GM21390 (cell line): ENCODE results near the gene TBC1D13.
"Not testable (repeated sequence)": the region's sequence is repeated elsewhere in the genome, so short reads cannot be mapped to it uniquely, and the experiment has no call there.

Experiments used
- ATAC-seq: cut with Tn5 transposase; IDR thresholded peaks from one replicate; pipeline ENCODE4 v1.9.1; 2021; ENCODE audit not compliant: unreplicated experiment

Gene TBC1D13

DNA sequence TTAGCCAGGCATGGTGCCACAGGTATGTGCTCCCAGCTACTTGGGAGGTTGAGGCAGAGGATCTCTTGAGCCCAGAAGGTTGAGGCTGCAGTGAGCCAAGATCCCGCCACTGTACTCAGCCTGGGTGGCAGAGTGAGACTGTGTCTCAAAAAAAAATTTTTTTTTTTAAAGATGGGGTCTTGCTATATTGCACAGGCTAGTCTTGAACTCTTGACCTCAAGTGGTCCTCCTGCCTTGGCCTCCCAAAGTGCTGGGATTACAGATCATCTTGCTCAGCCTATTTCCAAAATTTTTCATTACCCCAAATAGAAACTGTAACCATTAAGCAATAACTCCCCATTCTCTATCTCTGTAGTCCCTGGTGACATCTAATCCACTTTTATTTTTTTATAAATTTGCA lies 4.4 kb upstream of the TBC1D13 start:
- no peak for ATAC-seq

DNA sequence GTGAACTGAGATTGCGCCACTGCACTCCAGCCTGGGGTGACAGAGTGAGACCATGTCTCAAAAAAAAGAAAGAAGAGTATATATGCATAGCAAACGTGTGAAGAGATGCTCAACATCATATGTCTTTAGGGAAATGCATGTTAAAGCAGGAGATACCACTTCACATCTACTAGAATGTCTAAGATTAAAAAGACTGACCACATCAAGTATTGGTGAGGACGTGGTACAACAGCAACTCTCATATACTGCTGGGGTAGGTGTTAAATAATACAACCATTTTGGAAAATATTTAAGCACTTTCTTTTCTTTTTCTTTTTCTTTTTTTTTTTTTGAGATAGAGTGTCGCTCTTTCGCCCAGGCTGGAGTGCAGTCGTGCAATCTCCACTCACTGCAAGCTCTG lies 1.6 kb upstream of the TBC1D13 start:
- no peak for ATAC-seq

DNA sequence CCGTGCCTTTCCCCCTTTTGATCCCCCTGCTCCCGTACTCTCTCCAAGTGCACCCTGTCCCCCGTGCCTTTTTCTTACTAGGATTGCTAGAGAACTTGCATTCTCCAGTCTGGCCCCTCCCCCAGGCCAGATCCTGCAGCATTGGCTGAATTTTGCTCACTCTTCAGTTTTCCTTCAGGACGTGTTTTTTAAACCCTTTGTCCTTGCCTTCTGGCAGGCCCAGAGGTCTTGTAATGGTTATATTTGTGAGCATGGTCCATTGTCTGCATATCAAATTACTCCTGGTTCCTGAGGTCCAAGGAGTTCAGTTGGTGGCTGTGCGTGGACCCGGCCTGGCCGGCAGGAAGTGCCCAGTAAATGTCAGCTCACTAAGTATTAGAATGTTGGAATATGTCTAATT lies 606 bp downstream of the TBC1D13 start:
- ATAC-seq: no peak

DNA sequence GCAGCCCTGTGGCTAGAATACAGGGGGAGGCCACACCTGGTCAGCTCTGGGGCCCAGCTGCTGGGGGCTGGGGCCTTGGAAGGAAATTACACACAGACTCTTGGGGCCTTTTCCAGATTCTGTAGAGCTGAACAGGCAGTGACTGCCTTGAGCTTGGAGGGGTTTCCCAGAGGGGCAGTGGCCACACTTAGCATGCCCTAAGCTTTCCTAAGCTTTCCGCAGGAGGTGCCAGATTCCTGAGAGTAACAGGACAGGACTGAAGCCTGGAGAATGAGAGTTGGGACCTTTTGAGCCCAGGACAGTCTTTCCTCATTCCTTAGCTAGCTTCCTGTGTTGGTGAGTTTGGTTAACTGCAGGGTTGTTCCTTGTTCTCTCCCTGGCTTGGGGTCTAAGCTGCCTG lies 1.4 kb downstream of the TBC1D13 start:
- no peak for ATAC-seq

DNA sequence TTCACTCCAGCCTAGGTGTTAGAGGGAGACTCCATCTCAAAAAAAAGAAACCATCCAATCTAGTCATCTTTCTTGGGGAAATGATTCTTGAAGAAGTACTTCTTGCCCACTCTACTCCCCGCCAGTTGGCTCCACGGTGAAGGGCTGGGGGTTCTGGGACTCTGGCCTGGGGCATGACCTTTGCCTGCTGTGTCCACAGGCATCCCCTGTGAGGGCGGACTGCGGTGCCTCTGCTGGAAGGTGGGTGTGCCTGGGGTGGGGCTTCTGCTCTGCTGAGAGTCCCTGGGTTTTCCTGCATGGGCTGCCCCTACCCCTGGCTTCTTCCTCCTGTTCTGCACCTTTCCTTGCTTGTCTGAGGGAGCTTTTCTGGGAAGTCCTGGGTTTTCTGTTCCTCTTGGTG lies 3.5 kb downstream of the TBC1D13 start:
- ATAC-seq: no peak

DNA sequence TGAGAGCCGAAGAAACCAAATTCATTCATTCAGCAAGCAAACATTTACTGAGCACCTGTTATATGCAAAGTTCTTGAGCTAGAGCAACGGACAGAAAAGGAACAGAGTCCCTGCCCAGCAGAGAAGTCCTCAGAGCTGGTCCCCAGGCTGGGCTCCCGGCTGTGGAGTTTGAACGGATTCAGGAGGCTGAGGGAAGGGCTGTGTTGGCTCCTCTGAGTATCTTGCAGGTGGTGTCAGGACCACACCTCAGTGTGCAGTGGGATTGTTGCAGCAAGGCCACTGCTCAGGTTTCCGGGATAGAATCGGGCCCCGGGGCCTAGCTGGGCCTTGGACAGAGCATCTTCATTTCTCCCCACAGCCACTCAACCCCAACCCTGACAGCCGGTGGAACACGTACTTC lies 5.1 kb downstream of the TBC1D13 start:
- ATAC-seq: no peak

DNA sequence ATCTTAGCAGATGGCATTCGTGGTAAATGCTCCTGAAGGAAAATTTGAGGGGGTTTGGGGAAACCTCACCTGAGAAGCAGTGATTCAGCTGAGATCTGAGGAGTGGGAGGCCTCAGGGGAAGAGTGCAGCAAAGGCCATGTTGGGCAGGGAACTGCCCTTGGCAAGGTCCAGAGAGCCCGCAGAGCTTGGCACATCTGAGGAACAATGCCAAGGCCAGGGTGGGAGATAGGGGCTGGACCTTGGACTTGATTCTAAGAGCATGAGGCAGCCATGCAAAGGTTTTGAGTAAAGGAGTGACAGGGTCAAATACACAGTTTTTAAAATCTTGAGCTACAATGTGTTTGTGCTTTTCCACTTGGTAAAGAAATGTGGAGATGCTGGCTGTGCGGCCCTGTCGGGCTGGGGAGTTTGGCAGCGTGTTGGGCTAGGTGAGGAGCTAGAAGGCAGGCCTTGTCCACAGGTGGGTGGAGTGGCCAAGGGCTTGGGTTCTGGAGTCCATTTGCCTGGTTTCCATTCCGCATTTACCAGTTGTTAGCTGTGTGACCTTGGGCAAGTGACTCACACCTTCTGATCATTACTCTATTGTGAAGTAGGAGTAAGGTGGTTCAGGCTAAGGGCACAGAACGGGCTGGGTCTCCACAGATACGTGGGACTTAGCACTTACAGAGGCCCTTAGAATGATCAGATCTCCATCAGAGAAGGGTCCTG lies 6.1 kb downstream of the TBC1D13 start:
- no peak for ATAC-seq

DNA sequence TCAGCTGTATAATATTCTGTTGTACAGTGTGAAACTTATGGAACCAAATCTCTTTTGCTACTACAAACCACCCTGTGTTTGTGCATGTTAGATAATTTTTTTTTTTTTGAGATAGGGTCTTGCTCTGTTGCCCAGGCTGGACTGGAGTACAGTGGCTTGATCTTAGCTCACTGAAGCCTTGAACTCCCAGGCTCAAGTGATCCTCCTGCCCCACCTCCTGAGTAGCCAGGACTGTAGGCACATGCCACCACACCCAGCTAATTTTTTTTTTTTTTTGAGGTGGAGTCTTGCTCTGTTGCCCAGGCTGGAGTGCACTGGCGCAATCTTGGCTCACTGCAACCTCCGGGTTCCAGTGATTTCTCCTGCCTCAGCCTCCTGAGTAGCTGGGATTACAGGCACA lies 7.9 kb downstream of the TBC1D13 start:
- not testable (repeated sequence) for ATAC-seq

DNA sequence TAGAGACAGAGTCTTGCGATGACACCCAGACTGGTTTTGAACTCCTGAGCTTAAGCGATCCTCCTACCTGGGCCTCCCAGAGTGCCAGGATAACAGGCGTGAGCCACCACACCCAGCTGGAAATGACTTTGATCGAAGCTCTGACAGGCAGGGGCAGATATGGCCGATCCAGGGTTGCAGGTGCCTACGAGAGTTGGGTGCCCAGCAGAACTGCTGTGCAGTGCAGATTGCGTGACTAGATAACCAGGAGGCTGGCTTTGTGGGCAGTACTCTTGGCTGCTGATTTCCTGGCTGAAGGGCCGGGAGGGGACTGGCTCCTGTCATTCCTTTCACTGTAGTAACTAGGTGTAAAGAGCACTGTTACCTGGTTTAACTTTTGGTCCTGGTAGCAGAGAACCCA lies 11.8 kb downstream of the TBC1D13 start:
- no peak for ATAC-seq

DNA sequence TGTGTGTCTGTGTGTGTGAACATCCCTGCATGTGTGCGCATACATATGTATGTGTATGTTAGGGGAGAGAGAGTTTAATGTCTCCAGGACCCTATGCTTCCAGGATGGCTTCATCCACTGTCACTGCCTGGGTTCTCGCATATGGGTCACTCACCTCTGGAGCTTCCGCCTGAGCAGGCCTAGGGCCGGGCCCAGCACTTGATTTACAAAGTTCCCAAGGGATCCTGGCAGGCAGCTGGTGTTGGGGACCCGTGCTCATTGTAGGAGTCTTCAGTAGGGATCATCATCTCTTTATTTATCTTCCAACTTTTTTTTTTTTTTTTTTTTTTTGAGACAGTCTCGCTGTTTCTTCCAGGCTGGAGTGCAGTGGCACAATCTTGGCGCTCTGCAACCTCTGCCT lies 13.0 kb downstream of the TBC1D13 start:
- ATAC-seq: no peak

DNA sequence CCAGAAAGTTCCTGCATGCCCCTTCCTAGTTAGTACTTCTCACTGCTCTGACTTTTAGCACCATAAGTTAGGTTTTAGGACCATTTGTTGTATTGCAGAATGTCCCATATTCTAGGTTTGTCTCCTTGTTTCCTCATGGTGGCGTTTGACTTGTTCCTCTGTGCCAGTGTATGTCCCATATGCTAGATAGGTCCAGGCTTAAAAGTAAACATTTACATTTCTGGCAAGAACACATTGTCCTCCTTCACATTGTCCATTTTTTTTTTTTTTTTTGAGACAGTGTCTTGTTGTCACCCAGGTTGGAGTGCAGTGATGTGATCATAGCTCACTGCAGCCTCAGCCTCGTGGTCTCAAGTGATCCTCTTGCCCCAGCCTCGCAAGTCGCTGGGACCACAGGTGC lies 15.4 kb downstream of the TBC1D13 start:
- ATAC-seq: no peak

DNA sequence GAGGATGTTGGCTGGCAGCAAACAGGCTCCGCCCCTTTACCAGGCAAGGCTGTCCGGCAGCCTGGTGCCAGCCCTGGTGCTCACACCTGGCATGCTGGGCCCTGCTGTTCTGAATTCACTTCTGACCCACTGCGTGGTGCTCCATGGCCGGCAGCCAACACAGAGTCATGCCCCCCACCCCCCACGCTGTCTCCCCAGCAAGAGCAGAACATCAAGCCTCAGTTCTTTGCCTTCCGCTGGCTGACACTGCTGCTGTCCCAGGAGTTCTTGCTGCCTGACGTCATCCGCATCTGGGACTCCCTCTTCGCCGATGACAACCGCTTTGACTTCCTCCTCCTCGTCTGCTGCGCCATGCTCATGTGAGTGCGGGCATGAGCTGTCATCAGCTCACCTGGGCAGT lies 18.6 kb downstream of the TBC1D13 start:
- no peak for ATAC-seq

DNA sequence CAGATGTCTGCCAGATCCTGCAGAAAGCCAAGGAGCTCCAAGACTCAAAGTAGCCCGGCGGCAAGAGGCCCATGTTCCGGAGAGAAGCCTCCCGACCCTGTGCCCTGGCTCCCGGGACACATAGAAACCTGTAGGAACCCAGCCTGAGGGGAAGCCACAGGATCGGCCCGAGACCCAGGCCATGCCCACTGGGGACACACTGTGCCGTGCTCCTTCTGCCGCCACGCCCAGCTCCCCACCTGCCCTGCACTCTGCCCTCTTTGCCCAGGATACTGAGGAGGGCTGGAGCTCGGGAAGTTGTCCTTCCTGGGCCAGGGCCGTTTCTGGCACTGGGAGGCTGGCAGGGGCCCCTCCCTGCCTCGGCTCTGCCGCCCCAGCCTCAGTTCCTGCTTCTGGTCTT lies 20.8 kb downstream of the TBC1D13 start:
- no peak for ATAC-seq

DNA sequence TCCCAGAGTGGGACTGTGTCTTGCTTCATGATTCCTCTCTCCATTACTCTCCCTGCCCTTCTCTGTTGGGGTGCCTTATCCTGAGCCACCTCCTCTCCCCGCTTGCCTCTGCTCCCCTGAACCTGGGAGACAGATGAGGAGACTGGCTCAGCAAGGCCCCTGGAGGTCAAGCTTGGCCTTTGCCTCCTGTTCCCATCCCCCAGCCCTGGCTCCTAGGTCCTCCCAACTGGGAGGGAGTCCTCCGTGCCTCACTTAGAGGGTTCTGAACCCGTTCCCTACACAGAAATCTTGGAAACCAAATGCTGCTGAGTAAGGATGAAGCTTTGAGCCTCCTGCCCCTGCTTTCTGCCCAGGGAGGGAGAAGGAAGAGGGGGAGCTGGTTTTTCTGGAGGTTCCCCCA lies 21.5 kb downstream of the TBC1D13 start:
- no peak for ATAC-seq

DNA sequence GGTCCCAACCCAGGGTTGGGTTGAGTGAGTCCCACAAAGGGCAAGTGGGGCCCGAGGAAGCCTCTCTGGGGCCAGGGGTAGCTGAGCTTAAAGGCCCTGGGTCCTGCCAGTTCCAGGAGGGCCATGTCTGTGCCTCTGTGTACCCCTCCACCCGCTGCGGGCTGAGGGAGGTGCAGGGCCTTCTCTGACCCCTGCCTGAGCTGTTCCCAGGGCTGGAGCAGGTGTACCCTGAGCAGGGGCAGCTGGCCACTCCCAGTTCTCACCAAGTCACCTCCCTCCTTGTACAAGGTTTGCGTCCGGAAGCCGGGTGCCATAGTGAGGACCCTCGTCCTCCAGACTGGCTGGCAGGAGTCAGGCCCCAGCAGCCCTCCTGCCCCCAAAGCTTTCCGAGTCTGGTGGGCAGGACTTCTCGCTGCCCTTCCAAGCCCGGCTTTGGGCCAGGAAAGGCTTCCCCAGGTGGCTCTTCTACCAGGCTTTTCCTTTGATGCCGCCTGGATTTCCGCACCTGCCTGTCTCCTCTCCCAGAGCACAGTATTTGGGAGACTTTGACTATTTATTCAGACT lies 22.1 kb downstream of the TBC1D13 start:
- no peak for ATAC-seq

DNA sequence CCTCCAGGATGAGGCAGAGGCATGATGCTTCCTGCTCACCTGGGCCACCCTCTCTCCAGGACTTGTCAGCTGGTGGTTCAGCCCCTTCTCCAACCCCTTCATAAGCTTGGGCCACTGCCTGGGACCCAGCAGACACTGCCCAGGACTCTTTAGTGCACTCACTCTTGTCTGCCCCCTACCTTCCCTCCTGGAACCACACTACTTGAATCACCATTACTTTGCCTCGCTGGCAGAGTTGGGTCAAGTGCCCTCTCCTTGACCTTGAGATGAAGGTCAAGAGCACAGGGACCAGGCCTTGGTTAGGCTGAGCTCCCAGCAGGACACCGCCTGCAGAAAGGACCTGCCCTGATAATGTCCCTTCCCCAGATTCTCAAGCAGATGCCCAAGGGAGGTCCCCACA lies 22.8 kb downstream of the TBC1D13 start:
- ATAC-seq: no peak

DNA sequence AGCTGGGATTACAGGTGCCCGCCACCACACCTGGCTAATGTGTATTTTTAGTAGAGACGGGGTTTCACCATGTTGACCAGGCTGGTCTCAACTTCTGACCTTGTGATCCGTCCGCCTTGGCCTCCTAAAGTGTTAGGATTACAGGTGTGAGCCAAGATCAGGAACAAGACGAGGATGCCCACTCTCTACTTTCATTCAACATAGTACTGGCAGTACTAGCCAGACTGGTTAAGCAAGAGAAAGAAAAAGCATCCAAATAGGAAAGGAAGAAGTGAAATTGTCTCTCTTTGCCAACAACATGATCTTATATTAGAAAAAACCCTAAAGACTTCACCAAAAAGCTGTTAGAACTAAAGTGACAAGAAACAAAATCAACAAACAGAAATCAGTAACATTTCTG lies 23.8 kb downstream of the TBC1D13 start:
- no peak for ATAC-seq

DNA sequence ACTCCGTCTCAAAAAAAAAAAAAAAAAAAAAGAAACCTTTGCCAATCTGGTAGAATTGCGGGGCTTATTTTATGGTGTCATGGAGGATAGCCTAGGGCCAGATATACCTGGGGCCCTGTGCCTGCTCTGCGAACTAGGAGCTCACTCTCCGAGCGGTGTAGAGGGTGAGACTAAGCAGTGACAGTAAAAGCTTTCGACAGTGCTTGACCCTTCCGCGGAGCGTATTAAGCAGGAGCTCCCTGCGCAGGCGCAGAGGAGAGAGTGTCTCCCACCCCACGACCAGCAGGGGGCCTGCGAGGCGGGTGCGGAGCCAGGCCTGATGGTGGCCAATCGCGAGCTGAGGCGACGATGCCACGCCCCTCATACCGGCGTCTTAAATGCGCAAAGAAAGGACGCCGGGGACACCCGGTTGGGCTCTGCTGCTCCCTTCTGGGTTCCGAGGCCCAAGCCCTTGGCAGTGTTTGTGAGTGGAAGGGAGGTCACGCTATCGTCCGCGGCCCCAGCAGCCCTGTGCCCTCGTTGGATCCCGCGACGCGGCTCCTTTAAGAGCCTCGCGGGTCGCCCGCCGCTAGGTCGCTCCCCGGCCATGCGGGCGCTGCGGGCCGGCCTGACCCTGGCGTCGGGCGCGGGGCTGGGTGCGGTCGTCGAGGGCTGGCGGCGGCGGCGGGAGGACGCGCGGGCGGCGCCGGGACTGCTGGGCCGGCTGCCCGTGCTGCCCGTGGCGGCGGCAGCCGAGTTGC lies 31.2 kb downstream of the TBC1D13 start, which contains the start of gene ENDOG:
Gene ENDOG (plus strand): TSS at position 402 of the 740 bp plus-strand sequence. CDS start 185 bp downstream, at position 587.
- ATAC-seq: peak; percentile 86

DNA sequence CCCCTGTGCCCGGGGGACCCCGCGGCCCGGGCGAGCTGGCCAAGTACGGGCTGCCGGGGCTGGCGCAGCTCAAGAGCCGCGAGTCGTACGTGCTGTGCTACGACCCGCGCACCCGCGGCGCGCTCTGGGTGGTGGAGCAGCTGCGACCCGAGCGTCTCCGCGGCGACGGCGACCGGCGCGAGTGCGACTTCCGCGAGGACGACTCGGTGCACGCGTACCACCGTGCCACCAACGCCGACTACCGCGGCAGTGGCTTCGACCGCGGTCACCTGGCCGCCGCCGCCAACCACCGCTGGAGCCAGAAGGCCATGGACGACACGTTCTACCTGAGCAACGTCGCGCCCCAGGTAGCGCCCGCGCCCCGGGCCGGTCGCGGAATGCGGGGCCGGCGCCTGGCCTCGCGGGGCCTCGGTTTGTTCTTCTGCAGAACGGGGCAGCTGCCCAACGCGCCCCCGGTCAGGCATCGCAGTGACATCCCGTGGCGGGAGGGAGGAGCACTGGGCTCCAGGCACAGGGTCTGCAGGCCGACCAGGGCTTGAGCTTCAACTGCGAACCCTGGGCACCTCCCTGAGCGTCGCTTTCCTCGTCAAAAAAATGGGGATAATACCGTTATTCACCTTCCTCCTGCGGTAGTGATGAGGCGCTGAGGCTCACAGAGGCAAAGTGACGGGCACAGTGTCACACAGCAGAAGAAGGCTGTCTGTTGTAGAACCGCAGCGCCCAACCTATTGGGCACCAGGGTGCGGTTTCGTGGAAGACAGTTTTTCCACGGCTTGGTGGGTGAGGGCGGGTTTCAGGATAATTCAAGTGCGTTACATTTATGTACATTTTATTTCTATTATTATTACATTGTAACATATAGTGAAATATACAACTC lies 32.0 kb downstream of the TBC1D13 start:
- peak; percentile 36 for ATAC-seq

DNA sequence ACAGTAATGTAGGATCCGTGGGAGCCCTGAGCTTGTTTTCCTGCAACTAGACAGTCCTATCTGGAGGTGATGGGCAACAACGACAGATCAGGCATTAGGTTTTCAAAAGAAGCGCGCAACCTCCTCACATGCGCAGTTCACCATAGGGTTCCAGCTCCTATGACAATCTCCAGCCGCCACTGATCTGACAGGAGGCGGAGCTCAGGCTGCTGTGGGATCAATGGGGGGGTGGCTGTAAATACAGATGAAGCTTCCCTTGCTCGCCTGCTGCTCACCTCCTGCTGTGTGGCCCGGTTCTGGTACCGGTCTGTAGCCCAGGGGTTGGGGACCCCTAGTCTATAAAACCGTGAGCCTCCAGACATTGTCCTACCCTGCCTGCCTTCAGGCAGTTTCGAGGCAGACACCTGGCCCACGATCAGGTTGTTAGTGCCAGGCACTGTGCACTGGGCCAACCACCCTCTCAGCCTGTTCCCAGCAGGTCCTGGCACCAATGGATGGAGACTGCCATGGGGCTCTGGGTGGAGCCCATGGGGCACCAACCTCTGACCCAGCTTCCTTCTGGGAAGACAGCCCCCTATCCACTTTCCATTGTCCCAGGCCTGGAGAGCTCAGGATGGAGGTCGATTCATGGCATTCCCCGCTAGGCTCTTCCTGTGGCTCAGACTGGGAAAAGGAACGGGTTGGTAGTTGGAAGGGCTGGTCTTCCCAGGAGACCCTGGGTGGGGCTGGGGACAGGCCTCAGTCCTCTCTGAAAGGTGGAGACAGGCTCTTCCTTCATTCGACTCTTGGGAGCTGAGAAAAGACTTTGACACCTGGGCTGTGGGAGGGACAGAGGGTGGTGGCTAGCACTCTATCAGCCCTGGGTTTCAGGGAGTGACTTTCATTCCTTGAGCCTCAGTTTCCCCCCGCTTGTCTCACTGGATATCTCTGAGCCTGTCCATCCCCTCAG lies 32.9 kb downstream of the TBC1D13 start:
- no peak for ATAC-seq
